HPDE6-E6E7 (cell line): Measurements from ENCODE around the gene MSTO1.
A peak's percentile ranks its signal among the peaks of the same experiment; 100 is the strongest.
"Not testable (repeated sequence)": the region's sequence is repeated elsewhere in the genome, so short reads cannot be mapped to it uniquely, and the experiment has no call there.

Experiments
- DNase-seq: peaks from one replicate; pipeline ENCODE4 v3.0.0; 2011; ENCODE audit warnings: missing footprints; ENCODE audit errors: extremely low spot score

The MSTO1 gene

DNA sequence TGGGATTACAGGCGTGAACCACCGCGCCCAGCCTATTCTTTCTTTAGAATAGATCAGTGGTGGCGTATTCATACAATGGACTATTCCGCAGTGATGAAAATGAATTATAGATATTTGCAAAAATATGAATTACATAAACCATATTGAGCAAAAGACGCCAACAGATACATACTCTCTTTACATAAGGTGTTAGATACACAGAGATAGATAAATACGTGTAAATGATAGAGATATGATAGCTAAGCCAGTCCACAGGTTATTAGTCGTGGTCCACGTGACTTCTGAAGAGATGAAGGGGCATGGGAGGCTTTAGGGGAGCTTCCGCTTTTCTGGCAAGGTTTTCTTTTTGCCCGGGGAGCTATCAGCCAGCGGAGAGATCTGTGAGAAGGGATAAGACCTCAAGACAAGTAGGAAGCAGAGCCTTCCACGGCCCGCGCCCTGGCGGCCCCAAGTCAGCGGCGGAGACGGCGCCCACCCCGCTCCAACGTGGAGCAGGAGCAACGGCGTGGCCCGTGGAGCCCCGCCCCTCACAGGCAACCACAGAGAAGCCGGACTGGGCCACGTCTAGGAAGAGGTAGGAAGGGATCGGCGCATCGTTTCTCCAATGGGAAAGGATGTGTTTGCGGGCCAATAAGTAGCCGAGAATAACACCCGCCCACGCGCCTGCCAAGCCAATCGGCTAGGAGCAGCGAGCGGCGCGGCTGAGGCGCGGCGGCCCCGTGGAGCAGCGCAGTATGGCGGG is at the start of gene MSTO1:
Gene MSTO1, plus strand, starts transcription at position 704 of the 742 bp plus-strand sequence. Its CDS starts 31 bp downstream, at position 735.
- DNase-seq = peak; percentile 87

DNA sequence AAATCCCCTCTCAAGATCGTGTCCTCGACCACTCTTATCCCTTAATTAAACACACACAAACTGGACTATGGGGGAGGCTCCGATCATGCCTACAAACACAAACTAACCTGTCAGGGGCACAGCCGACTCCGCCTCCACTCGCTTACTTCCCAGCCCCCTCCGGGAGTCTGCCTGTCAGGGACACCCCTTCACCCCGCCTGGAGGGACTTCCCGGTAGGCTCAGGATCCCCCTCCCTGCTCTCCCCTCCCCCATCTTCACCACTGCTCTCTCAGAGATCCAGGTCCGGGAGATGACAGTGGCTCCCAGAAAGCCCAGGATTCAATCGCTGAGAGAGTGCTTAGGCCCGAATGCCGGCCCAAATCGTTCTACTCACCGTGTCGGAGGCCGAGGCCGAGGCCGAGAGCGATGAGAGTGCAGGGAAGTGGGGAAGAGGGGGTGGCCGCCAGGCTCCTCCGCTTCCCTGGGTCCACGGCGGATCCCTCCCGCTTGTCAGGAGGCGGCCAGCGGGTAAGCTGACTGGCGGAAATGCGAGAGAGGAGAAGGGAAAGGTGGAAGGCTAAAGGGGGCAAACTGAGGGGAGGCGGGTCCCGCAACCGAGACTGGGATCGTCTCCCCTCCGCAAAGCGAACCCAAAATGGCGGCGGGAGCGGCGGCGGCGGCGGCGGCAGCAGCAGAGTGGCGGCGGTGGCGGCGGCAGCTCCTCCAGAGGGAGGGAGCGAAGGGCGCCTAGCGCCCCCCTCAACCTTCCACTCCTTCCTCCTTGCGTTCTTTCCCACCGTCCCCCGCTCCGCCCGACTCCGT is 48.0 kb upstream of the MSTO1 start:
- peak; percentile 14 for DNase-seq

DNA sequence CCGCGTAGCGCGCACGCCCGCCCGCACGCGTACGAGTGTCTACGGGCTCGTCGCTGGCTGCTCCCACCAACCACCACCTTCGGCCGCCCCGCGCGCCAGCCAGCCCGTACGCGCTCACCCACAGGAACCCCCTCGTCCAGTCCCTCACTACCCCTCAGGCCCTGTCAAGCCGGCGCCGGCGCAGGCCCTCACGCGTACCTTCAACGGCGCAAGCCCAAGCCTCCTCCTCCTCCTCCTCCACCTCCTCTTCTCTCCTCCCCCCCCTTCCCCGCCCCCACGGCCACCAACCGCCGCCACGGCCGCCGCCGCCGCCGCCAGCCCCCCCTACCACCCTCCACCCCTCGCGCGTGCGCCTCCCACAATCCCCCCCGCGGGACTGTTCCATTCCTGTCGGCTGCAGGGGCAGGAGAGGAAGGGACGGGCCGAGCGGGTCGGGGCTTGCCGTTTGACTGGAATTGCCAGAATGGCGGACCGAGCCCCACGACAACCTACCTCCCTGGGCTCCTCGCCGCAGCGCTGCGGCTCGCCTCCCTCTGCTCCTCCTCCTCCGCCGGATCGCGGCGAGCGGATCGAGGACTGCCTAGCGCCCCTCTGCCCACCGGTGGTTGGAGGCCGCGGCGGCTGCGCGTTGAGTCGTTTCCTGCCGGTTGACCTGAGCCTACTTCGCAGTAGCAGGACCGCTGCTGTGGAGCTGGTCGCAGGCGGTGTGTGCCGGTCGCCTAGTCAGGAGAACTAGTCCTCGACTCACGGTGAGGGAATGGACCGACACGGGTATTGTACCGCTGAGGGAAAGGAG is 47.2 kb upstream of the MSTO1 start, which contains the start of gene ASH1L:
Gene ASH1L, minus strand, starts transcription at position 223 of the 796 bp plus-strand sequence. CDS start 41,284 bp downstream, outside the sequence.
- peak; percentile 79 for DNase-seq

DNA sequence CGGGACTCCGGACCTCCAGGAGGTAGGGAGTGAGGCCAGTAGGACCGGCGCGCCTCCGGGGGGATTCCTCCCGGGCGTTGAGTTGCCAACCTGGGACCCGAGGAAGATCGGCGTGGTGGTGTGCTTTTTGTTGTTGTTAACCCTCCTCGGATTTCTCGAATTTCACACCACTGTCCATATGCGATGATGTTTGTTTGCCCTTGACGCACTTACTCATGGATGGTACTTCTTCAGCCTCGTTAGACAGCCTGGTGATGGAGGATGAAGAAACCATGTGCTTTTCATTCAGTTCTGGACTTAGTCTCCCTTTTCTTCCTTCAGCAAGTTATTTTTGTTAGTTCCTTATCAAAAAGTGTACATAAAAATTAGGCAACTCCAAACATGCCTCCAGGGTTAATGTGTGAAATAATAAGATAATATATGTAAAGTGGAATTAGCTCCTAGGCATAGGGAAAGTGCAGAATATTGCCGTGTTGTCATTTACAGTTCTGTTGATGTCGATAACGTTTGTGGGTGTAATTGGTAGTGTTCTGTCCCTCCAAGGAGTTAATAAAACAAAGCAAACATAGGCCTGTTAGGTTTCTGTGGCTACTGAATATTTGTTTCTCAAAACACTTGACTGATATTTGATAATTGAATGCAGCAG is 46.5 kb upstream of the MSTO1 start:
- DNase-seq = not testable (repeated sequence)

DNA sequence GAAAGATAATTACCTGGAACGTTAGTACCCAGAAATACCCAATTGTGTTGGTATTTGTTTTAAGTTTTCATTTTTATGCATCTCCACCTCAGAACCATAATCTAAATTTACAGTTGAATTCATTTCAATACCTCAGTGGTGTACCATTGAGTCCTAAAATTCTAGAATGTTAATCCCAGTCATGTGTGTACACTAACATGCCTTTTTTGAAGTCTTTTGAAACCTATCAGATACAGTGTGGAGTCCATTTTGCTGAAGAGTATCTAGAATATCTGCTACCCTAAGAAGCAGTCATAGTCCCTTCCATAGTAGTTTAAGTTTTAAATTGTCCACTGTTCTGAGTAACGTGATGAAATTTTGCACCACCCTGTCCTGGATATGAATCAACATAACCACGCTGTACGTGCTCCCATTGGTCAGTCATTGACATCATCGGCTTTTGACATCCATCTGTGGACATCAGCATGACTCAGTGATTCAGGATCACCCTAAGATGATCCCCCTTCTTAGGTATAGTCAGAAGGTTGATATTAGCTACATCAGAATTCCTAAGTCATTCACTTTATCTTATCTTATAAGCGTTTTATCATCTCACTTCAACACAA is 39.9 kb upstream of the MSTO1 start:
- DNase-seq = no peak

DNA sequence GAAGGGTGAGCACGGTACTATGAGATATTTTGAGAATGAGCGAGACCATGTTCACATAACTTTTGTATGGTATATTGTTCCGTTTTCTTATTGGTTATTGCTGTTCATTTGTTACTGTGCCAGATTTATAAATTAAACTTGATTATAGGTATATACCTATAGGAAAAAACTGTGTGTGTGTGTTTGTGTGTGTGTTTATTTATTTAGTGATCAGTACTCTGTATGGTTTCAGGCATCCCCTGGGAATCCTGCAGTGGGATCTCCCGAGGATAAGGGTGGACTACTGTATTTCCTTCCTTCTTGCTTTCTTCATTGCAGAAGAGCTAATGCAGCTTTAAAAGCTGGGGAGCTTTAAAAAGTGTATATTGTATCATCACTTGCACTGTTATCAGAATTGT is 39.4 kb upstream of the MSTO1 start:
- no peak for DNase-seq

DNA sequence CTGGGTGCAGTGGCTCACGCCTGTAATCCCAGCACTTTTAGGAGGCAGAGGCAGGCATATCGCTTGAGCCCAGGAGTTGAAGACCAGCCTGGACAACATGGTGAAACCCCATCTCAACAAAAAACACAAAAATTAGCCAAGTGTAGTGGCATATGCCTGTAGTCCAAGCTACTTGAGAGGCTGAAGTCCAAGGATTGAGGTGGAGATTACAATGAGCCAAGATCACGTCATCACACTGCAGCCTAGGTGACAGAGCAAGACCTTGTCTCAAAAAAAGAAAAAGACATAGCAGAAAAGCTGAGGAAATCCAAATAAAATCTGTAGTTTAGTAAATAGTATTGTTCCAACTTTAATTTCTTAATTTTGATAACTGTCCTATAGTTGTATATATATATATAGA is 35.9 kb upstream of the MSTO1 start:
- DNase-seq = no peak

DNA sequence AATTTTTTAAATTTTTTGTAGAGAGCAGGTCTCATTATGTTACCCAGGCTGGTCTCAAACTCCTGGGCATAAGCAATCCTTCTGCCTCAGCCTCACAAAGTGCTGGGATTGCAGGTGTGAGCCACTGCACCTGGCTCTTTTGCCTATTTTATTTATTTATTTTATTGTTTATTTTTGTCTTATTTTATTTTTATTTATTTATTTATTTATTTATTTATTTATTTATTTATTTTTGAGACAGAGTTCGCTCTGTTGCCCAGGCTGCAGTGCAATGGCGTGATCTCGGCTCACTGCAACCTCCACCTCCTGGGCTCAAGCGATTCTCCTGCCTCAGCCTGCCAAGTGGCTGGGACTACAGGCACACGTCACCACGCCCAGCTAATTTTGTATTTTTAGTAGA is 34.4 kb upstream of the MSTO1 start:
- DNase-seq = not testable (repeated sequence)

DNA sequence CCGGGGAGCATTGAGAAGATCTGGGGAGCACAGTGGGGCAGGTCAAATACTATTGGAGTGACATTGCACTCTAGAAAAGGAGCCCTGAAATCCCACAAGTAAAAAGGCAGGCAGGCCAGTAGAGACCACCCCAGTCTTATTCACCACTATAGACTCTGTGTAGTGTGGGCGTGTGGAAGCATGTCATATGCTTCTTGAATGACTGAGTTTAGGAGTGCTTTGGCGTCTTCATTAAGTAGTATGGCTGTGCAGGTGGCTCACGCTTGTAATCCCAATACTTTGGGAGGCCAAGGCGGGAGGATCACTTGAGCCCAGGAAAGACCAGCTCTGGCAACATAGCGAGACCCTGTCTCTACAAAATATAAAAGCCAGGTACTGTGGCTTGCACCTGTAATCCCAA is 26.2 kb upstream of the MSTO1 start:
- DNase-seq = not testable (repeated sequence)

DNA sequence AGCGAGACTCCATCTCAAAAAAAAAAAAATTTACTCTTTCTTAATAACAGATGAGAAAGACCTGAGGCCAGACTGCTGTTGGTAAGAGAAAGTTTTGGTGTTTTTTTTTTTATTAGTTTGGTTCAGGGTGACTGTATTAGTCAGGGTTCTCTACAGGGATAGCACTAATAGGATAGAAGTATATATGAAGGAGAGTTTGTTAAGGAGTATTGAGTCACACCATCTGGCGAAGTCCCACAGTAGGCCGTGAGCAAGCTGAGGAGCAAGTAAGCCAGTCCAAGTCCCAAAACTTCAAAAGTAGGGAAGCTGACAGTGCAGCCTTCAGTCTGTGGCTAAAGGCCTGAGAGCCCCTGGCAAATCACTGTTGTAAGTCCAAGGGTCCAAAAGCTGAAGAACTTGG is 20.7 kb upstream of the MSTO1 start:
- not testable (repeated sequence) for DNase-seq

DNA sequence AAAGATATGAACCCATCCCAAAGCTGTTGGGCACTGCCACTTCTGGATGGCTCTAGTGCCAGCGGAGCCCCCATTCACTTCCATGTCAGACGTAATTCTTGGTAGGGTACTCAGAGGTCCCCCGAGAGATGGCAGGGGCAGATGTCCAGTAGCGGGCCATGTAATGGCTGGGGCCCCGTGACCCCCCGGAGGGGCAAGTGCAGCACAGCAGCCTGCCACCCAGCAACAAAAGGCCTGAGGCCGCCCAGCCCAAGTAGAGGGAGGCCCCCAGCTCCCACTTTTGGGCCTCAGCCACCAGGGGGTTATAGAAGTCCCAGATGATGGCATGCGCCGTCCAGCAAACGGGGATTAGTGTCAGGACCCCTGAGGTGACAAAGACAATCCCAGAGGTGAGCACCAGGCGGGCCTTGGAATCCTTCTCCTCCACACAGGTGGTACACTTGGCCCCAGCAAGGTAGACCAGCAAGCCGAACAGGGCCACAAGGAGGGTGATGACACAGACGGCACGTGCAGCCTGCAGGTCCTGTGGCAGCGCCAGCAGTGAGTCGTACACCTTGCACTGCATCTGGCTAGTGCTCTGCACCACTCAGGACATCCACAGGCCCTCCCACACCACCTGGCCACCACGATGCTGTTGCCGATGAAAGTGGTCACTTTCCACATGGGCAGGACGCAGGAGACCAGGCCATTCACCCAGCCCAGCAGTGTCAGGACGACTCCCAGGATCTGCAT is 19.3 kb upstream of the MSTO1 start:
- DNase-seq = not testable (repeated sequence)

DNA sequence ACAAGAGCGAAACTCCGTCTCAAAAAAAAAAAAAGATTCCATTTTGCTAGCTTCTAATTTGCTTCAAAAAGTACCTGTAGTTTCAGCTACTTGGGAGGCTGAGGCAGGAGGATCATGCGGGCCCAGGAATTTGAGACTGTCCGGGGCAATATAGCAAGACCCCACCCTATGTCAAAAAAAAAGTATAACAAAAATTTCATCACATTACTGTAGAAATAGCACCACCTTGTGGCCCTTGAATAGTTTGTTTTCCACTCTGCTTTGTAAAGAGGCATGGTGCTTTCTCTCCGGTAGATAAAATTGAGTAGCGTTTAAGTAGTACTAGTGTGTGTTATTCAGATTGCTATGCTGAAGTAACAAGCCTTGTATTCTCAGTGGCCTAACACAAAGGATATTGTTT is 18.2 kb upstream of the MSTO1 start:
- no peak for DNase-seq

DNA sequence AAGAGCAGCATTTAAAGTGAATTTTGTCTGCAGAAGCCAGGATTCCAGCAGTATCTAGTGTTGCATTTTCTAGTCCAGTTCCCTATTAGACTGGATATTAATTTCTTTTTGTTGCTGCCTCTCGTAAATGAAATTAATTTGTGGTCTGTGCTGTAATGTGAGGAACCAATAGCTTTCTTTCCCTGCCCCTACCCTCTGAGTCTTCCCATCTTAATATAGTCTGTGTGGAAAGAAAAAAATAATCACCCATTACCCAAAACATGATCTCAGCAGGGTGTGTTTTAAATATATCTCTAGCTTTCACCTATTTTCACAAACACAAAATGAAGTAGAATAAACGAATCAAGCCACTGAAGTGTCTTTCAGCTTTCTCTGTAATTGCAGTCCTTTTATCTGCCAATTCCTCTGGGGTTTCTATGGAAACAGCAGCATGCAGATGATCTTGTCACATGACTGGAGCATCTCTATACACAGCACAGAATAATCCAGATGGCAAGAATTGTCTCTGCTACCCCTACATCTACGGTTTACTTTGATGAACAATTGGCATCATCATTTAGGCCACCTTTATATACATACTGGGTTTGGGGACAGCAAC is 14.0 kb upstream of the MSTO1 start:
- DNase-seq = not testable (repeated sequence)

DNA sequence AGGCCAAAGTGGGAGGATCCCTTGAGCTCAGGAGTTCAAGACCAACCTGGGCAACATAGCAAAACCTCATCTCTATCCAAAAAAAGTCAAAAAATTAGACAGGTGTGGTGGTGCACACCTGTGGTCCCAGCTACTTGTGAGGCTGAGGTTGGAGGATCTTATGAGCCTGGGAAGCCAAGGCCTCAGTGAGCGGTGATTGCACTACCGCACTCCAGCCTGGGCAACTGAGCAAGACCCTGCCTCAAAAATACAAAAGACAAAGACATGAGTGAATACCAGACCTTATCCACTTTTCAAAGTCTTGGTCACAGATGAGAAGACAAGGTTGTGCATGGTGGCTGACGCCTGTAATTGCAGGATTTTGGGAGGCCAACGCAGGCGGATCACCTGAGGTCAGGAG is 13.2 kb upstream of the MSTO1 start:
- no peak for DNase-seq

DNA sequence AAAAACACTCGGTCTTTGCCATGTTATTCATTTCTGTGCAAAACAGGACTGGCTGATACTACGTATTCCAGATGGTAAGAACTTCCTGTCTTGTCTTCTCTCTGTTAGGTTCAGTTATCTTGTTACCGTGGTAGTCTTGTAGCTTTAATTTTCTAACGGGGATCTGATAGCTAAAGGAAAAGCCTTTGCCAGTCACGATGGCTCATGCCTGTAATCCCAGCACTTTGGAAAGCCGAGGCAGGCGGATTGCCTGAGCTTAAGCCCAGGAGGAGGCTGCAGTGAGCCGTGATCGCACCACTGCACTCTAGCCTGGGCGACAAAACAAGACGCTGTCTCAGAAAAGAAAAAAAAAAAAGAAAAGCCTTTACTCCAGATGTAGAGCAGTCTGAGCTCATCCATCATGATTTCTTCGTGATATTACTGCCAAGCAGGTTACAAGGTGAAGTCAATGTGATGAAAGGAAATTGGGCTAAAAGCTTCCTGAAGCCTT is 11.1 kb upstream of the MSTO1 start:
- DNase-seq = no peak

DNA sequence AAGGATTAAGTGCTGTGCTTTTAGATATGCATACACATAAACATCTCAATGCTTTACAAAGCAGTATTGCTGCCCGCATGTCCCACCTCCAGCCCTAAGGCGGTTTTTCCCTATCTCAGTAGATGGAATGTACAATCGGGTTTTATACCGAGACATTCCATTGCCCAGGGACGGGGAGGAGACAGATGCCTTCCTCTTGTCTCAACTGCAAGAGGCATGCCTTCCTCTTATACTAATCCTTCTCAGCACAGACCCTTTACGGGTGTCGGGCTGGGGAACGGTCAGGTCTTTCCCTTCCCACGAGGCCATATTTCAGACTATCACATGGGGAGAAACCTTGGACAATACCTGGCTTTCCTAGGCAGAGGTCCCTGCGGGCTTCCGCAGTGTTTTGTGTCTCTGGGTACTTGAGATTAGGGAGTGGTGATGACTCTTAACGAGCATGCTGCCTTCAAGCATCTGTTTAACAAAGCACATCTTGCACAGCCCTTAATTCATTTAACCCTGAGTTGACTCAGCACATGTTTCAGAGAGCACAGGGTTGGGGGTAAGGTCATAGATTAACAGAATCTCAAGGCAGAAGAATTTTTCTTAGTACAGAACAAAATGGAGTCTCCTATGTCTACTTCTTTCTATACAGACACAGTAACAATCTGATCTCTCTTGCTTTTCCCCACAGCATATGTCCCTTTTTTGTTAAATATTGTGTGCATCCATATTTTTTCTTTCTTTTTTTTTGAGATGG is 10.0 kb upstream of the MSTO1 start:
- DNase-seq = not testable (repeated sequence)

DNA sequence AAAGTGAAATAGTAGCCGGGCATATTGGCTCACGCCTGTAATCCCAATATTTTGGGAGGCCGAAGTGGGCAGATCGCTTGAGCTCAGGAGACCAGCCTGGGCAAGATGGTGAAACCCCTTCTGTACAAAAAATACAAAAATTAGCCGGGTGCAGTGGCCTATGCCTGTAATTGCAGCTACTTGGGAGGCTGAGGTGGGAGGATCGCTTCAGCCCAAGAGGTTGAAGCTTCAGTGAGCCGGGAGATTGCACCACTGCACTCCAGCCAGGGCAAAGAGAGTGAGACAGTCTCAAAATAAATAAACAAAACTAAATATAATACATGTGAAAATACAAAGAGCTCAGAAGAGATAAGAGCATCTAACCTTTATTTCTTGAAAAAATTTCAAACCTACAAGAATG is 2.3 kb upstream of the MSTO1 start:
- DNase-seq = no peak

DNA sequence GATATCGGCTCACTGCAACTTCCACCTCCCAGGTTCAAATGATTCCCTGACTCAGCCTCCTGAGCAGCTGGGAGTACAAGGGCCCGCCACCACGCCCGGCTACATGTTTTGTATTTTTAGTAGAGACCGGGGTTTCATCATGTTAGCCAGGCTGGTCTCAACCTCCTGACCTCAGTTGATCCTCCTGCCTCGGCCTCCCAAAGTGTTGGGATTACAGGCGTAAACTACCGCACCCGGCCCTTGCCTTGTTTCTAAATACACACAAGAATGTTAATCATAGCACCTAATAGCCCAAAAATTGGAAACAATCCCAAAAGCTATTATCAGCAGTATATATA is 1.2 kb upstream of the MSTO1 start:
- no peak for DNase-seq

DNA sequence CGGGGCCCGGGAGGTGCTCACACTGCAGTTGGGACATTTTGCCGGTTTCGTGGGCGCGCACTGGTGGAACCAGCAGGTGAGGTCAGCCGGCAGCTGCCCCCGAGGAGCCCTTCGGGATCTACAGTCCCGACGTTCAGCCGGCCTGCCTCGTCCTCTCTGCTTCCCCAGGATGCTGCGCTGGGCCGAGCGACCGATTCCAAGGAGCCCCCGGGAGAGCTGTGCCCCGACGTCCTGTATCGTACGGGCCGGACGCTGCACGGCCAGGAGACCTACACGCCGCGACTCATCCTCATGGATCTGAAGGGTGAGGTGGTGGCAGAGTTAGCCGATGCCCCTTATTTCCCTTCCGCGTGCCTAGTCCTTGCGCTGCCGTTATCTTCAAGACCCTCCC is 234 bp downstream of the MSTO1 start:
- not testable (repeated sequence) for DNase-seq
